Amniotic epithelial cell (primary cell): Measurements from ENCODE around the gene AZU1.

ENCODE experiments used
- DNase-seq: peaks from one replicate; pipeline ENCODE4 v3.0.0-alpha.2; 2010; ENCODE audit warnings: low read depth

AZU1 gene, protein sequence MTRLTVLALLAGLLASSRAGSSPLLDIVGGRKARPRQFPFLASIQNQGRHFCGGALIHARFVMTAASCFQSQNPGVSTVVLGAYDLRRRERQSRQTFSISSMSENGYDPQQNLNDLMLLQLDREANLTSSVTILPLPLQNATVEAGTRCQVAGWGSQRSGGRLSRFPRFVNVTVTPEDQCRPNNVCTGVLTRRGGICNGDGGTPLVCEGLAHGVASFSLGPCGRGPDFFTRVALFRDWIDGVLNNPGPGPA

GRCh38 chr19:827710-828321 is at the start of gene AZU1:
Gene AZU1, plus strand, starts transcription at chr19:827837. Its CDS starts 10 bp downstream, at chr19:827847.
- no peak for DNase-seq

- DNase-seq: peak; percentile 99
Observed at GRCh38 chr19:778910-779653, 48.6 kb upstream of the AZU1 start.

DNA sequence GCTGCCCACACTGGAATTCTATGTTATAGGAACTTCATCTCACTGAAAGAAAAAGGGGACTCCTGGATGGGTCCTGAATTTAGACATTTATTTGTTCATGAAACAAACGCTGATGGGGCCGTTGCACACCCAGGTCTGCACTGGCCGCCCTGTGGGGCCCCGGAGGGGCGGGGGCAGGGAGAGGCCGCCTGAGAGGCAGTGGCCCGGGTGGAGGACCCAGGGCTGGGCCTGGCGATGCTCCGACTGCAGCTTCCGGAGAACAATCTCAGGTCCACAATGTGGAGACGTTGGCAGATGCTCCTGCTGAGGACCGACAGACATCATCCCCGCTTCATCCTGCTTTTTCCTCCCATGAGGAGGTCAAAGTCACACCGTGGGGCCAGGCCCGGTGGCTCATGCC is 46.7 kb upstream of the AZU1 start:
- DNase-seq: no peak

- DNase-seq: no peak
Observed at GRCh38 chr19:781800-782184, 45.8 kb upstream of the AZU1 start.

- DNase-seq: peak; percentile 64
Observed at GRCh38 chr19:782185-782877, 45.3 kb upstream of the AZU1 start.

DNA sequence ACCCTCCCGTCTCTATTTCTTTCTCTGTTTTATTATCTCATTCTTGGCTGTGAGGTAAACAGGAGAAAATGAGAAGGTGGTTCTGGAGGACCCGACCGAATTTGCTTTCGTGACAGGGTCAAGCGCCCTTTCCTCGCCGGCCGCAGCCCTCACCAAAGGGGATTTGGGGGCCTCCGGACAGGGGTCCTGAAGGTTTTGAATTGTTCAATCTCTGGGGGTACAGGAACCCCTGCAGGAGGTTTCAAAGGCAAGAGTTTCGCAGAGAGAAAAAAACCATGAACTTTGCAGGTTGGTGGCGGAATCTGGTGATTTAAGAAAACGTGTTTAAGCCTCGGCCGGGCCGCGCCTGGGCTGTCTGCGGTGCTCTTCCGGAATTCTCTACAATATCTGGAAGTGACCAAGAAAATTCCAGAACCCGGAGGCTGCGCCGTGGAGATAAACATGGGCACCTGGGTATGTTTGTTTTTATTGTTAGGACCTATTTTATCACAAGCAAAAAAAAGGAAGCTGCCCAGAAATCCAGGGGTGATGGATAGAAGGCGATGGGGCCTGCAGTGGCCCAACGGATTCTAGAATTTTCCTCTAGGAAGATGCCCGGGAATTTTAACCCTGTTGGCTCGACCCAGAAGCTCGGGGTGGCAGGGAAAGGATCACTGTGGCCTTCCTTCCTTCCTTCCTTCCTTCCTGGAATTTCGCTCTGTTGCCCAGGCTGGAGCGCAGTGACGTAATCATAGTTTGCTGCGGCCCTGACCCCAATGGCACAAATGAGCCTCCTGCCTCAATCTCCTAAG is 44.6 kb upstream of the AZU1 start:
- DNase-seq: peak; percentile 62

DNA sequence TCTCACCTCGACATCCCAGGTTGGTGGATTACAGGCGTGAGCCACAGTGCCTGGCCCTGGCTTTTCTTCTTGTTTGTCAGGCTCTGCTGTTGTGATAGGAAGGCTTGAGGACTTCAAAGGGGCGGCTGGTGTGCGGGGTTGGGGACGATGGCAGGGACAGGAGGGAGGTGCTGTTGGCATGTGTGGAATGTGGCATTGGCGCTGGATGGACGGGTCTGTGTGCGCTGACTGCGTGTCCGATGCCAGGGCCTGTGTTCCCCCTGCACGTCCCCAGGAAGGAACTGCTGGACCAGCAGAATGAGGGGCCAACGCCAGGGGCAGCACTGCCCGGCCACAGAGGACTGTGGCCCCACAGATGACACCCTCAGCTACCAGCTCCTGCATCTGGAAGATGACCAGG is 43.1 kb upstream of the AZU1 start:
- no peak for DNase-seq

- no peak for DNase-seq
Observed at GRCh38 chr19:787536-787935, 40.1 kb upstream of the AZU1 start.

GRCh38 chr19:788686-788982 is 39.0 kb upstream of the AZU1 start:
- no peak for DNase-seq

GRCh38 chr19:788983-789700 is 38.5 kb upstream of the AZU1 start:
- no peak for DNase-seq

DNA sequence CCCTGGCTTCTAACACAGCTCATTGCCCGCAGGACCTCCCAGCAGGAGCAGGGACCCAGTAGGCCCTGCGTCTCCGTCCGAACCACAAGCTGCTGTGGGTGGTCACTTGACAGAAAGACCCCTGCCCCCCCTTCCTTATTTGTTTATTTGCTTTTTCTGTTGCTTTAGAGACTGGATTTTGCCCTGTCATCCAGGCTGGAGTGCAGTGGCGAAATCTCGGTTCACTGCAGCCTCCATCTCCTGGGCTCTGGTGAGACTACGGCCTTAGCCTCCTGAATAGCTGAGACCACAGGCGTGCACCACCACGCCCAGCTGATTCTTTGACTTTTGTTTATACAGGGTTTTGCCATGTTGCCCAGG is 38.0 kb upstream of the AZU1 start:
- peak; percentile 51 for DNase-seq

DNA sequence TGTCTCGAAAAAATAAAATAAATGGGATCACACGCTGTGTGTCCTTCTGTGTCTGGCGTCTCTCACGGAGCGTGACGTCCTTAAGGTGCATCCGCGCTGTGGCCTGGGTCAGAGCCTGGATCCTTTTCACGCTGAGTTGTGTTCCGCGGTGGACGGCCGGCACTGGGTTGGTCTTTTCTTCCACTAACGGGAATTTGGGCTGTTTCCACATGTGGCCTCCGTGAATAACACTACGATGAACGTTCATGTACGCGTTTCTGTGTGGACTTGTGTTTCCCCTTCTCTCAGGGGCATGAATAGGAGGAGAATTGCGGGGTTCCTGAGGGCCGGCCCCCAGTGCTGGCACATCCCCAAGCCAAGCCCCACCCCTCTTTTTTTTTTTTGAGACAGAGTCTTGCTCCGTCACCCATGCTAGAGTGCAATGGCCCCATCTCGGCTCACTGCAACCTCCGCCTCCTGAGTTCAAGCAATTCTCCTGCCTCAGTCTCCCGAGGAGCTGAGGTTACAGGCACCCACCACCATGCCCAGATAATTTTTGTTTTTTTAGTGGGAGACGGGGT is 36.5 kb upstream of the AZU1 start:
- no peak for DNase-seq

DNA sequence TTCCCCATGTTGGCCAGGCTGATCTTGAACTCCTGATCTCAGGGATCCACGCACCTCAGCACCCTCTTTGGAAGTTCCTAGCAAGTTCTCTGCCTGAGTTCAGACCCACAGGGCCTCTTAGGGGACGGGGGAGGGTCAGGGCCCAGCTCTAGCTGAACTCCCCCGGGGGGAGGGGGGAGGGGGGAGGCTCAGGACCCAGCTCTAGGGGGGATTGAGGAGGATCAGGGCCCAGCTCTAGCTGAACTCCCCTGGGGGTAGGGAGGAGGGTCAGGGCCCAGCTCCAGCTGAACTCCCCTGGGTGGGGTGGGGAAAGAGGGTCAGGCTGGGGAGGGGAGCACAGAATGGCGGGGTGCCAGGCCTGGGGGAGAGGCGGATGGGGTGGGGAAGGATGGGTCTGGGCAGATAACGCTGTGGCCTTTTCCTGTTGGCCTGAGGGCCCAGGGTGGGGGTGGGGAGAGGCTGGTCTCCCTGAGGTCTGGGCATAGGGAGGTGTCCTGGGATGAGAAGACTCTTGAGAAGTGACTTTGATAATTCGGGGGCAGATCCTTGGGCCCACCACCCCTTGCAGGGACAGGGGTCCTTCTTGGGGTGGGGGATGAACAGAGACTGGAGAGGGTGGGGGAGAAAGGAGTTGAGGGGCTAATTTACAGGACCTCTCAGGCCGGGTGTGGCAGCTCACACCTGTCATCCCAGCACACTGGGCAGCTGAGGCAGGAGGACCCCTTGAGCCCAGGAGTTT is 35.9 kb upstream of the AZU1 start:
- DNase-seq: peak; percentile 46

DNA sequence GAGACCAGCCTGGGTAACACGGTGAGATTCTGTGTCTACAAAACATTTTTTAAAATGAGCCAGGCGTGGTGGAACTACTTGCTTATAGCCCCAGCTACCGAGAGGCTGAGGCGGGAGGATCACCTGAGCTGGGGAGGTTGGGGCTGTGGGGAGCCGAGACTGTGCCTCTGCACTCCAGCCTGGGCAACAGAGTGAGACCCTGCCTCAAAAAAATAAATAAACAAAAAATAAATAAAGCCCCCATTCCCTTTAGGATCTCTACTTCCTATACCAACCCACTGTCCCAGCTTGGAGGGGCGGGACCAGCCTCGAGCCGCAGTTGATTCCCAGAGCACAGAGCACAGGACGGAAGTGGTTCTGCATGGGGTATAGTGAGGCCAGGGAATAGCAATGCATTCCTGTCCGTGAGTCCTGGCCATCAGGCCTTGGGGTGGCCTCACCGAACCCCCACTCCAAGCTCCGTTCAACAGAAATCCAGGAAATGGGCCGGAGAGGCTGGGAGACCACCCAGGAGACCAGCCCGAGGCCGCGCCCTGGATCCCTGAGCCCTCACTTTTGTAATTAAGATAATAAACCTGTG is 35.2 kb upstream of the AZU1 start:
- no peak for DNase-seq

DNA sequence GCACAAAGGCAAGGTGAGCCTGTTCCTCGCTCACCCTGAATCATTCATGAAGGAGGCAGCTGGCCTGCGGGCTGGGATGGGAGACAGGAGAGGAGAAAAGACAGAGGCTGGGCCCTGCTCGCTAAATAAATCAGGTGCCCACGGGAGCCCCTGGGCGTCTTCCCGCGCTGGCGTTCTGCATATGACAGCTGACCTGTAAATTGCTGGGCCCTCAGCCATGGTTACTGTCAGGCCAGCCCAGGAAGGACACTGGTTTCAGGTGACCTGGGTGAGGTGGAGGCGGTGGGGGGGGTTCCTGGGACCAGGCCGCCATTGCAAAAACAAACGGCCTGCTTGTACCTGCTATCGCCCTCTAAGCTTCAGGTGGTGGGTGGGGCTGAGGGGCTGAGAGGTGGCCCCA is 33.8 kb upstream of the AZU1 start:
- no peak for DNase-seq

GRCh38 chr19:795073-795611 is 32.5 kb upstream of the AZU1 start:
- no peak for DNase-seq

GRCh38 chr19:795691-796581 is 31.7 kb upstream of the AZU1 start:
- DNase-seq: no peak

GRCh38 chr19:796692-797527 is 30.7 kb upstream of the AZU1 start, which contains the start of gene PTBP1:
Gene PTBP1, plus strand, starts transcription at chr19:797452. Its CDS starts 46 bp downstream, at chr19:797498.
- peak; percentile 100 for DNase-seq
